Stimulated activated CD8-positive, alpha-beta memory T cell treated with anti-CD3 and anti-CD28 coated beads, Interleukin-15, amount 100 ng/mL, for 1 hour (primary cell): ENCODE results near the gene POMZP3.
"Not testable (repeated sequence)": the region's sequence is repeated elsewhere in the genome, so short reads cannot be mapped to it uniquely, and the experiment has no call there.

Experiments
- DNase-seq: peaks from one replicate; pipeline ENCODE4 v3.0.0-alpha.2; 2020; ENCODE audit warnings: low read depth

The POMZP3 gene

DNA sequence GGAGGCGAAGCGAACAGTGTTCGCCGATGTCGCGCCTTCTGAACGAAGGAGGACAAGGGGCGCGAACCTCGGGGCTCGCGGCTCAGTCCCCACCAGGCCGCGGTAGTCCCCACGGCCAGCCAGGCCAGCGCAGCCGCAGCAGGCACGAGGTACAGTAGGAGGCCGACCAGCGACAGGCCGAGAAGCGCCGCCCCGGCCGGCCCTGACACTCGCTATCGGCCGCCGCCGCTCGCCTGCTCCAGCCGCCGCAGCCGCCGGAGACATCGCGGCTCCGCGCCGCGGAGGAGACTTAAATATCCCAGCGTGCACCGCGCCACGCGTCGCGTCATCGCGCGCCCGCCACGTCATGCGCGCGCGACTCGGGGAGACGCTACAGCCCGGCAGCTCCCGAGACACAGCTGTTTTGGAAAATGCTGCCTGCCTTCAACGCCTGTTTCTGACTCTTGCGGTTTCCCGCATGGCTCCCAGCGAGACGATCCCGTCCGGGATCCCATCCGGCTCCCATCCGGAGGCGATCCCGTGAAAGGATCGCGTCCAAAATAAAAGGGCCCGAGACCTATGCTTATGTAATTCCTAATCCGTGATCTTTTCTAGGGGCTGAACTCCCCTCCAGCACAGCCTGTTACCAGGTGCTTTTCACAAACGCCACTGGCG lies at the start of gene POMZP3:
Gene POMZP3 (minus strand): TSS at position 291 of the 654 bp plus-strand sequence. CDS start 1,215 bp downstream, outside the sequence.
- DNase-seq: not testable (repeated sequence)

DNA sequence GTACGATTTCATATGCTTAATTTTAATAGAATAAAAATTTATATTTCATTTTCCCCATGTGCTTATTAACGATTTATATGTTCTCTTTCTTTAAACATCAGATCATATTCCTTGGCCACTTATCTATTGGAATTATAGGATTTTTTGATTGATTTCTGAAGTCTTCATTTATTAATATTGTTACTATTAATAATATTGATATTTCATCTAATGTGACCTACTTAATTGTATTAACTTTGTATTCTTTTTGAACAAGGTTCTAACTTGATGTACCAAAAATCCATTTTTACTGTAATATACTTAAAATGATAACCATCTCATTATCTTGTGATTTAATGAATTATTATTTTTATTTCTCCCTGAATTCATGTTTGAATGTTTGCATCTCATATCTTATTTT lies 48.7 kb upstream of the POMZP3 start:
- not testable (repeated sequence) for DNase-seq

DNA sequence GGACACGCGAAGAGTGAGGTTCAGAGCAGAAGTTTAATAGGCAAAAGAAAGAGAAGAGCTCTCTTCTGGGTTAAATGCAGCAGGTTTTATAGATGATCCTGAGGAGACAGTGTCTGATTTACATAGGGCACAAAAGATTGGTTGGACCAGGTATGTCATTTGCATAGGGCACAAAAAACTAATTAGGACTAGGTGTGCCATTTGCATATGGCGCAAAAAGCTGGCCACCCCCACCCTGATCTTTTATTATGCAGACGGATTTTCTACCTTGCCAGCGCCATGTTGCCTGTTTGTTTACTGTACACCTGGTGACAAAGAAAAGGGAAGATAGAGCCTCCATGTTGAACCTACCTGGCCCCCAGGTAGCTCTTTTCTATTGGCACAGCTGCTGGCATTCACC lies 46.3 kb upstream of the POMZP3 start:
- DNase-seq: not testable (repeated sequence)

DNA sequence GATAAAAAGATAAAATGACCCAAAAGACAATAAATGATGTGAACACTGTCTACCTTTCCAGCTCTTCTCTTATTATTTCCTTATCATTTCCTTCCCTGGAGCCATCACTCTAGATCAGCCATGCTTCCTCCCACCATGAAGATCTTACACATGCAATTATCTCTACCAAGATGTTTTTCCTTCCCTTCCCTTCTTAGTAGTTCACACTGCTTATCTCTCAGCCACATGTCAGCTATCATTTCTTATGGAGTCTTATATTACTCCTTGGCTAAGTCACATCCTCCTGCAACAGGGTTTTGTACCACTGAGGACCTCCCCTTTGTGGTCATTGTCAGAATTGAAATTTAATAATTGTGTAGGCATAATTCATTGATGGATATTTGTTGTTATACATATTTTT lies 32.1 kb upstream of the POMZP3 start:
- not testable (repeated sequence) for DNase-seq

- DNase-seq: not testable (repeated sequence)
Measured at GRCh38 chr7:76656425-76656824, 29.3 kb upstream of the POMZP3 start.

GRCh38 chr7:76642620-76643019 lies 15.5 kb upstream of the POMZP3 start:
- DNase-seq: not testable (repeated sequence)

GRCh38 chr7:76637061-76637691 lies 10.1 kb upstream of the POMZP3 start:
- DNase-seq: not testable (repeated sequence)

DNA sequence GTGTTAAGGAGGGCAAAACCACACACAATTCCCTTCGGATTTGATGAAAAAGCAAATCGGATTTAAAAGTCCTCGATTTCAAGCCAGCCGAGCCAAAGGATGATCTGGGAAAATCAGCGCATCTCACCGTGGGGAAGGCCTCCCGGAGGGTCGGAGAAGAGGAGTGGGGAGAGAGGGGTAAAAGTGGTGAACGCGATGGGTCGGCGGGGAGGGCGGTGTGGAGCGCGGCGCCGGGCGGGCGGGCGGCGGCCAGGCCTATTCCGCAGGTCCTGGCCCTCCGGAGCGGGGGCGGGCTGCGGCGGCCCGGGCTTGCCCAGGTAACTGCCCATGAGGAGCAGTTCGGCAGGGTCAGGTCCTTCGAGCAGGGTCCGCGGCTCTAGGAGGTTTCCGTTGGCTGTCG lies 498 bp downstream of the POMZP3 start:
- not testable (repeated sequence) for DNase-seq

DNA sequence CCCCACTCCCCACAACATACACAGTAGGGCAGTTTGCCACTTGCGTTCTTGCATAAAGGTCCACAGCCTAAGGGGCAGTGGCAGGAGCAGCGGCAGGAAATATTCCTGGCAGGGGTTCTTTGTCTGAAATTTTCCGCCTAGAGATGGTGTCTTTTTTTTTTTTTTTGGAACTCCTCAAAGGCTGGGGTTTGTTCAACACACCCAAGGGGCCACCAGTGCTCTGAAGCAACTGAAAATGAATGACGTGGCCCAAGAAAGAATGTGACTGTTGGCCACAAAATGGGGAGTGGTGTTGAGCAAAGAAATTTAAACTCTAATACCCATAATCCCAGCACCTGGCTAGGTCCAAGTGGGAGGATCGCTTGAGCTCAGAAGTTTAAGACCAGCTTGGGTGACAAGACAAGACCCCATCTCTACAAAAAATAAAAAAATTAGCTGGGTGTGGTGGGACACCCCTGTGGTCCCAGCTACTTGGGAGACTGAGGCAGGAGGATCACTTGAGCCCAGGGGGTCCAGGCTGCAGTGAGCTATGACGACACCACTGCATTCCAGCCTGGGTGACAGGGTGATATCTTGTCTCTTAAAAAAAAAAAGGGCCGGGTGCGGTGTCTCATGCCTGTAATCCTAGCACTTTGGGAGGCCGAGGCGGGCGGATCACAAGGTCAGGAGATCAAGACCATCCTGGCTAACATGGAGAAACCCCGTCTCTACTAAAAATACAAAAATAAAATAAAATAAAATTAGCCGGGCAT lies 7.5 kb downstream of the POMZP3 start:
- not testable (repeated sequence) for DNase-seq

DNA sequence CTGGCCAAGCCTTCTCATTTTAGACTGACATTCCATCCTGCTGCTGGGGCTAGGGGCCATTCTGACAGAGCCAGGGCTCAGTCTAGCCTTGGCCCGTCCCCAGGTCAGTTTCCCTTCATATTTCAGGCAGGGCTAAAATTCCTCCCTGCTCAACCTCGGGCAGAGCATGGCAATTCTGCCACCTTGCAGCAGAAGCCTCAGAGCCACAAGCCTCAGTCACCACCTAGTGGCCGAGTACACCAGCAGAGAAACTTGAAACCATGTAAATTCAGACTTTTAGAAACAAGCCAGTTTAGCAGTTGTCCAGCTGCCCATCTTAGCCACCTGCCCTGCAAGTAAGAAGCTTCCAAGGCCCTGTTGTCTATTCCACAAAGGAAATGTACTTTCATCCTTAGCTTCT lies 13.3 kb downstream of the POMZP3 start:
- not testable (repeated sequence) for DNase-seq

GRCh38 chr7:76612232-76612631 lies 14.8 kb downstream of the POMZP3 start:
- DNase-seq: not testable (repeated sequence)

DNA sequence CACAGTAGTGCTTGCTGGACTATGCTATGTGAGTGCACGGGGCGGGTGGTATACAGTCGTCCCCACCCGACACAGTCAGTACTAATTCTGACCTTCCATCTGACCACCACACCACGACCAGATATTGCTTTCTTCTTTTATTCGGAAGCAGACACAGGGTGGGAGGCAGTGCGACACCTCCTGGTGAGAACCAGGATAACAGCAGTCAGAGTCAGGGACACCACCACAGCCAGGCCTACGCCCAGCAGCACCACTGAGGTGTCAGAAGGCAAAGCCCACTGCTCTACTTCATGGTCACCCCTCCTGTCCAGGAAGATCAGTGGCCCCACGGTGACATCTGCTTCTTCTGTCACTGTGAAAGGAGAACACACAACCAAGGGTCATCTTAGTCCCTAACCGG lies 17.2 kb downstream of the POMZP3 start:
- DNase-seq: not testable (repeated sequence)

DNA sequence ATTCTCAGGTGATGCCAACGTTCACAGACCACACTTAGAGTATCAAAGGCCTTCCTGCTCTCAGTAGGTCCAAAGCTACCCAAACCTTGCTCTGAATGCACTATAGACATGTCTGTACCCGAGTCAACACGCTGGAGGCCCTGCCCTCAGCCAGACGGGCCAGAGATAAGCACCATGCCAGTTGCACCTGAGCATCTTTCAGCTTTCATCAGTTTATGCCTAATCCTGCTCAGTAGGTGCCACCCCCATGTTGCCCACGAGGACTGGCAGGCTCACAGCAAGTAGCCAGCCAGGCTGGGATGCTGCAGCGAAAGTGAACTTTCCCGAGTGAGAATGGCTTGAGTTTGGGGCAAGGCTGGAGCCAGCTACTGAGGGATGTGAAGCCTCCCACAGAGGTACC lies 18.6 kb downstream of the POMZP3 start:
- not testable (repeated sequence) for DNase-seq

DNA sequence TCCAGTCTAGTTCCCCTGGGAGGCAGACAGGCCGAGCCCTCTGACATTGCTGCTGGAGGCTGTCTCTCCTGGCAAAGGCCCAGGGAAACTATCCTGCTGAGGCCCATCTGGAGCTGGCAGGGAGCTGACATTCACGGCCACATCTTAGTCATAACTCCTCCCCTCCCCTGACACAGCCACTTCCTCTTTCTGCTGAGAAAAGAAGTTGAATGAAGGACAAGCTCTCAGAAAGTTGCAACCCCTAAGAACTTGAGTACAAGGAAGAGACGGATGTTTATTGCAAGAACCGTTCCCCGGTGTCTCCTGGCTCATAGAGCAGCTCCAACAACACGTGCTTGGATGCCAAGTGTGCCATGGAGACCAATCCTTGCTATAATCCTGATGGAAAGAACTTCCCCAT lies 21.1 kb downstream of the POMZP3 start:
- DNase-seq: peak; percentile 16

- DNase-seq: not testable (repeated sequence)
Measured at GRCh38 chr7:76600650-76601049, 26.4 kb downstream of the POMZP3 start.

DNA sequence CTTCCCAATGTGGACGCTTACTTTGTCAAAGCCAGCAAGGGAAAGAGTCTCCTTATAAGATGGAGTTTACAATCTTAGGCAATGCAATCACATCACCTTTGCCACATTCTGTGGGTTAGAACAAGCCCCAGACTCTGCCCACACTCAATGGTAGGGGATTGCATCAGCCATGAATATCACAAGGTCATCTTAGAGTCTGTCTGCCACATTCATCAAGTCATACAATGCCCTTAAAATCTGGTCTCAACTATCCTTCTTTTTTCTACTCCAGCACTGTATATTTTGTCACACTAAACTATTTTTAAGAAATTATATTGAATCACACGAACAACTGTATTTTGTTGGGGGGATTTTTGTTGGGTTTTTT lies 27.0 kb downstream of the POMZP3 start:
- DNase-seq: not testable (repeated sequence)

DNA sequence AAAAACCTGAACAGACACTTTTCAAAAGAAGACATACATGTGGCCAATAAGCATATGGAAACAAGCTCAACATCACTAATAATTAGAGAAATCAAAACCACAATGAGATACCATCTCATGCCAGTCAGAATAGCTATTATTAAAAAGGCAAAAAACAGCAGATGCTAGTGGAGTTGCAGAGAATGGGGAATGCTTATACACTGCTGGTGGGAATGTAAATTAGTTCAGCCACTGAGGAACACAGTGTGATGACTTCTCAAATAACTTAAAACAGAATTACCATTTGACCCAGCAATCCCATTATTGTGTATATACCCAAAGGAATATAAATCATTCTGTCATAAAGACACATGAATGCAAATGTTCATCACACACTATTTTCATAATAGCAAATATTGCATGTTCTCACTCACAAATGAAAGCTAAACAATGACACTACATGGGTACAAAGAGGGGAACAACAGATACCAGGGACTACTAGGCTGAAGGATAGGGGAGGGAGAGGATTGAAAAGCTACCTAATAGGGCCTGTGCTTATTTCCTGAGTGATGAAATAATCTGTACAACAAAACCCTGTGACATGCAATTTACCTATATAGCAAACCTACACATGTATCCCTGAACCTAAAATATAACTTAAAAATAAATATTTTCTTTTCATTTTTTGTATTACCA lies 28.4 kb downstream of the POMZP3 start:
- not testable (repeated sequence) for DNase-seq

DNA sequence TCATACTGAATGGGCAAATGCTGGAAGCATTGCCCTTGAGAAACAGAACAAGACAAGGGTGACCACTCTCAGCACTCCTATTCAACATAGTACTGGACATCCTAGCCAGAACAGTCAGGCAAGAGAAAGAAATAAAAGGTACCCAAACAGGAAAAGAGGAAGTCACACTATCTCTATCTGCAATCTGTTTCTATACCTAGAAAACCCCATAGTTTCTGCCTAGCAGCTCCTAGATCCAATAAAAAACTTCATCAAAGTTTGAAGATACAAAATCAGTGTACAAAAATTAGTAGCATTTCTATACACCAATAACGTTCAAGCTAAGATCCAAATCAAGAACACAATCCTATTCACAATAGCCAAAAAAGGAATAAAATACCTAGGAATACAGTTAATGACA lies 29.8 kb downstream of the POMZP3 start:
- DNase-seq: not testable (repeated sequence)

DNA sequence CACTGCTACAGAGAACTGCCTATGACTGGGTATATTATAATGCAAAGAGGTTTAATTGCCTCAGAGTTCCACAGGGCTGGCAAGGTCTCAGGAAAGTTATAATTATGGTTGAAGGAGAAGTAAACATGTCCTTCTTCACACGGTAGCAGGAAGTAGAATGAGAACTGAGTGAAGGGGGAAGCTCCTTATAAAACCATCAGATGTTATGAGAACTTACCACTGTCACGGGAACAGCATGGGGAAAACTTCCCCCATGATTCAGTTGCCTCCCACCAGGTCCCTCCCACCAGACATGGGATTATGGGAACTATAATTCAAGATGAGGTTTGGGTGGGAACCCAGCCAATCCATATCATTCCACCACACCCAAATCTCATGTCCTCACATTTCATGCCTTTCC lies 34.4 kb downstream of the POMZP3 start:
- DNase-seq: not testable (repeated sequence)

GRCh38 chr7:76591602-76592304 lies 35.3 kb downstream of the POMZP3 start:
- DNase-seq: not testable (repeated sequence)

DNA sequence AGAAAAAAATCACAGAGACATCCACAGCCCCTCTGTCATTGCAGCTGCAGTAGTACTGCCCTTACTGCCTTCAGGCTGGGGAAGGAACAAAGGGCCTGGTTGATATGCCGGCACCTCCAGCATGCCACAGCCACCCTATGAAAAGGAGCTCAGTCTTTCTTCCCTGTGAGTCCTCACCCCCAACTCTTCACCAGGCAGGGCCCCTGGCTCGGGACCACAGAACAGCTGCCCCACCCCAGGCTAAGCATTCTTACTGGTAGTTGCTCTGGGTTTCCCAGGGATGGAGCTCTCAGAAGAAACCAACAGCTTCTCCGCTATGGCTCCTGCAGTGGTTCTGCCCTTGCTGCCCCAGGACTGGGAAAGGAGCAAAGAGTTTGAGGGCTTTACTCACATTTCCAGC lies 36.0 kb downstream of the POMZP3 start:
- DNase-seq: not testable (repeated sequence)

- DNase-seq: not testable (repeated sequence)
Measured at GRCh38 chr7:76588586-76588985, 38.5 kb downstream of the POMZP3 start.
